H1 (cell line): ENCODE data around the gene AP1S1. TPM values are rescaled to one million over a fixed set of nuclear protein-coding genes. Genes with fewer than 3 reads are reported as not detected.

Source experiments
- ASH2L ChIP-seq: fragments of 200-600, 300-600 bp; sonication (generic); IDR thresholded peaks from one replicate; pipeline ENCODE4 v1.7.1; 2017; ENCODE audit warnings: low read length
- CHD1 ChIP-seq: IDR thresholded peaks from 2 replicates; pipeline ENCODE4 v1.6.1; 2012; ENCODE audit warnings: low read depth, low read length, improper control_type of control experiment
- CREB1 ChIP-seq: IDR thresholded peaks from 2 replicates; pipeline ENCODE4 v1.6.1; 2012; ENCODE audit warnings: inconsistent platforms
- EP300 ChIP-seq, 2 experiments: IDR thresholded peaks; 1 replicate in 1 of 2; 2 replicates in 1 of 2; pipeline ENCODE4 v1.6.1; 2011 to 2012; ENCODE audit warnings: low read depth in 2 of 2, low read length in 2 of 2, mild to moderate bottlenecking in 2 of 2, borderline replicate concordance in 1 of 2, inconsistent platforms in 1 of 2, moderate library complexity in 1 of 2
- EZH2 ChIP-seq: fragments of 200-600 bp; sonication (generic); IDR thresholded peaks from 2 replicates; pipeline ENCODE4 v1.7.1; 2012; ENCODE audit warnings: low read depth, mild to moderate bottlenecking, moderate library complexity, low read length, inconsistent platforms; ENCODE audit not compliant: severe bottlenecking
- FOSL1 ChIP-seq: IDR thresholded peaks from 2 replicates; pipeline ENCODE4 v1.6.1; 2011; ENCODE audit warnings: mild to moderate bottlenecking, low read depth, low read length, moderate library complexity; ENCODE audit not compliant: insufficient read depth
- GABPA ChIP-seq: IDR thresholded peaks from 2 replicates; pipeline ENCODE4 v1.6.1; 2011; ENCODE audit warnings: mild to moderate bottlenecking, low read length, moderate library complexity, borderline replicate concordance; ENCODE audit not compliant: insufficient read depth
- GTF2F1 ChIP-seq: IDR thresholded peaks from 2 replicates; pipeline ENCODE4 v1.6.1; 2012; ENCODE audit warnings: low read depth, low read length, improper control_type of control experiment, borderline replicate concordance
- JUND ChIP-seq: IDR thresholded peaks from 2 replicates; pipeline ENCODE4 v1.6.1; 2011; ENCODE audit warnings: mild to moderate bottlenecking, improper control_type of control experiment, low read length
- NANOG ChIP-seq: IDR thresholded peaks from 2 replicates; pipeline ENCODE4 v1.6.1; 2011; ENCODE audit warnings: low read length, low read depth, mild to moderate bottlenecking, inconsistent platforms; ENCODE audit not compliant: insufficient read depth, poor library complexity, severe bottlenecking
- POLR2A ChIP-seq, 2 experiments: IDR thresholded peaks; 1 replicate in 1 of 2; 2 replicates in 1 of 2; pipeline ENCODE4 v1.6.1; 2011; ENCODE audit warnings: low read depth in 2 of 2, low read length in 2 of 2, mild to moderate bottlenecking in 2 of 2; ENCODE audit errors: control extremely low read depth in 1 of 2
- POU5F1 ChIP-seq: IDR thresholded peaks from 2 replicates; pipeline ENCODE4 v1.6.1; 2011; ENCODE audit warnings: low read depth, mild to moderate bottlenecking, low read length, moderate library complexity
- SAP30 ChIP-seq: fragments of 300-600 bp; sonication (generic); IDR thresholded peaks from 2 replicates; pipeline ENCODE4 v1.7.1; 2012; ENCODE audit warnings: low read length, moderate library complexity, mild to moderate bottlenecking, inconsistent platforms; ENCODE audit not compliant: insufficient read depth, insufficient replicate concordance
- SIX5 ChIP-seq: IDR thresholded peaks from 2 replicates; pipeline ENCODE4 v1.6.1; 2011; ENCODE audit warnings: mild to moderate bottlenecking, low read depth, low read length
- SP2 ChIP-seq: IDR thresholded peaks from 2 replicates; pipeline ENCODE4 v1.6.1; 2012; ENCODE audit warnings: mild to moderate bottlenecking, low read length, inconsistent platforms
- TAF7 ChIP-seq: optimal IDR thresholded peaks from 2 replicates; pipeline ENCODE3; 2011; ENCODE audit warnings: low read depth, mild to moderate bottlenecking, inconsistent platforms, low read length, moderate library complexity, borderline replicate concordance
- TBP ChIP-seq: IDR thresholded peaks from 2 replicates; pipeline ENCODE4 v1.6.1; 2011; ENCODE audit warnings: low read depth, low read length, improper control_type of control experiment
- TCF12 ChIP-seq: IDR thresholded peaks from 2 replicates; pipeline ENCODE4 v1.6.1; 2011; ENCODE audit warnings: low read depth, mild to moderate bottlenecking, low read length
- YY1 ChIP-seq: IDR thresholded peaks from 2 replicates; pipeline ENCODE4 v1.6.1; 2011; ENCODE audit warnings: low read depth, mild to moderate bottlenecking, low read length
- polyA plus RNA-seq, 7 experiments: library from polyadenylated mRNA; depleted of rRNA in 3 of 7; stranded (reverse) in 5 of 7; unstranded in 2 of 7; fragments of >200 nt in 5 of 7; fragments of 200-250 nt in 2 of 7; gene quantifications; 1 replicate in 5 of 7; 2 replicates in 1 of 7; 4 replicates in 1 of 7; pipeline versions ENCODE4 v1.2.1 to v1.2.3, GENCODE V29; 2011 to 2013; ENCODE audit warnings: missing spikeins in 2 of 7, mixed read lengths in 2 of 7
- total RNA-seq: library from RNA; stranded (reverse); fragmentation: NEBNext Ultra II Directional; extraction: Animal tissue kit (Norgen Biotek cat#: 25700); gene quantifications from 2 replicates; pipeline ENCODE4 v1.2.1, GENCODE V29; 2021
- TF ChIP-seq, protein P1 (sequence below): IDR thresholded peaks from 2 replicates; pipeline ENCODE4 v1.6.1; 2012; ENCODE audit warnings: inconsistent platforms
- TF ChIP-seq, protein P2 (sequence below): IDR thresholded peaks from 2 replicates; pipeline ENCODE4 v1.6.1; 2011; ENCODE audit warnings: low read length, improper control_type of control experiment
- TF ChIP-seq, protein P3 (sequence below): IDR thresholded peaks from 2 replicates; pipeline ENCODE4 v1.6.1; 2011; ENCODE audit warnings: low read depth, mild to moderate bottlenecking, low read length; ENCODE audit not compliant: insufficient read depth

AP1S1 gene
- total and polyA plus RNA-seq, 2 of the 8 experiments (the other 6 are each of a cell fraction or from before 2014, with no cell fraction given): 56.1 to 59.3 TPM

DNA sequence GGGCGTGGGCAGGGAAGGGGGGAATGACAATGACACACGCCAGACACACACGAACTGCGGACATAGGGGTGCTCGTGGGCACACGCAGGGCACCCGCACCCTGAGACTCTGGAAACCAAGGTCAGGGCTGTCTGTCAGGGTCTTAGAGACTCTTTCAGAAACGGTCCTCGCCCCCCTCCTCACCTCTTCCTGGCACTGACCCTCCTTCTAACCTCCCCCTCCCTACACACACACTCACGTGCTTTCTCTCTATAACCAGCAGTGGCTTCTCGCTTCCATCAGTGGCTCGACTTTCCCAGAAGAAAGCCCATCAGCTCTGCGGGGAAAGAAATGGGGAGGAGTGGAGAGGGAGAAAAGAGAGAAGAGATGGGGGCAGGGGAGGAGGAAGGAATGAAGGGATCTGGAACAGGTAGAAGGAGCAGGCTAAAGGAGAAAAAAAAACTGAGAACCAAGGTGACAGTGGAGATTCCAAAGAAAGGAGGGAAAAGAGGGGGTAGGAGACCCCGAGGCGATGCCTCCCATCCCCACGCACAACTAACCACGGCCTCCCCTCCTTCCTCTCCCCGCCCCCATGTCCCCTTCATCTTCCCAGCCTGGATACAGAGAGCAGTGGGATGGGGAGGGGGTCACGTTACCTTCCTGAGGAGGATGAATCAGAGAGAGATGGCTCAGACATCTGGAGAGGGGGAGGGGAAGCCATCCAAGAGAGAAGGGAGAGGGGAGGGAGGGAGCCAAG lies 12.8 kb downstream of the AP1S1 start (continued):
- TF ChIP-seq POU5F1: no peak
- peak; percentile 5; the same call in 1 of the 2 replicates for TF ChIP-seq CREB1
- TF ChIP-seq, protein P1, sequence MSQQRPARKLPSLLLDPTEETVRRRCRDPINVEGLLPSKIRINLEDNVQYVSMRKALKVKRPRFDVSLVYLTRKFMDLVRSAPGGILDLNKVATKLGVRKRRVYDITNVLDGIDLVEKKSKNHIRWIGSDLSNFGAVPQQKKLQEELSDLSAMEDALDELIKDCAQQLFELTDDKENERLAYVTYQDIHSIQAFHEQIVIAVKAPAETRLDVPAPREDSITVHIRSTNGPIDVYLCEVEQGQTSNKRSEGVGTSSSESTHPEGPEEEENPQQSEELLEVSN: peak; percentile 34; the same call in 1 of the 2 replicates
- no peak for TF ChIP-seq GTF2F1
- peak; percentile 5 for TF ChIP-seq EZH2
- TF ChIP-seq JUND: peak; percentile 15; the same call in 1 of the 2 replicates
- TF ChIP-seq YY1: peak; percentile 51; the same call in 1 of the 2 replicates
- TF ChIP-seq NANOG: no peak
- no peak for TF ChIP-seq FOSL1
- TF ChIP-seq SP2: no peak
- TF ChIP-seq TCF12: peak; percentile 90
- TF ChIP-seq TAF7: no peak
- peak; percentile 41 for TF ChIP-seq SAP30
- no peak for TF ChIP-seq GABPA
- no peak for TF ChIP-seq POLR2A (IDR thresholded peaks at IDR 0.05; ENCODE audit: control extremely low read depth in 1 of 2, low read depth in 2 of 2, low read length in 2 of 2)
- TF ChIP-seq, protein P2, sequence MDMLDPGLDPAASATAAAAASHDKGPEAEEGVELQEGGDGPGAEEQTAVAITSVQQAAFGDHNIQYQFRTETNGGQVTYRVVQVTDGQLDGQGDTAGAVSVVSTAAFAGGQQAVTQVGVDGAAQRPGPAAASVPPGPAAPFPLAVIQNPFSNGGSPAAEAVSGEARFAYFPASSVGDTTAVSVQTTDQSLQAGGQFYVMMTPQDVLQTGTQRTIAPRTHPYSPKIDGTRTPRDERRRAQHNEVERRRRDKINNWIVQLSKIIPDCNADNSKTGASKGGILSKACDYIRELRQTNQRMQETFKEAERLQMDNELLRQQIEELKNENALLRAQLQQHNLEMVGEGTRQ: no peak
- peak; percentile 66 for TF ChIP-seq ASH2L
- no peak for TF ChIP-seq CHD1
- no peak for TF ChIP-seq SIX5
- peak in 1 of 2 experiments; percentile 77; a peak in 1 of 3 replicates for TF ChIP-seq EP300 (IDR thresholded peaks at IDR 0.05; ENCODE audit: borderline replicate concordance in 1 of 2, low read depth in 2 of 2, low read length in 2 of 2)
- TF ChIP-seq TBP: no peak
- TF ChIP-seq, protein P3, sequence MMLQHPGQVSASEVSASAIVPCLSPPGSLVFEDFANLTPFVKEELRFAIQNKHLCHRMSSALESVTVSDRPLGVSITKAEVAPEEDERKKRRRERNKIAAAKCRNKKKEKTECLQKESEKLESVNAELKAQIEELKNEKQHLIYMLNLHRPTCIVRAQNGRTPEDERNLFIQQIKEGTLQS: no peak
